HTR-8/SVneo (cell line): ENCODE results near the gene DNAJC4.

ENCODE experiments used
- DNase-seq: peaks from one replicate; pipeline ENCODE4 v3.0.0; 2011; ENCODE audit warnings: low spot score, mixed read lengths; ENCODE audit not compliant: insufficient read length
- FAIRE-seq: peaks from 2 replicates; lab custom pipeline; 2011; peaks lifted over from hg19 to GRCh38; lab: Jason Lieb, UNC

Gene DNAJC4

GRCh38 chr11:64225608-64226506, 4.5 kb upstream of the DNAJC4 start, which contains the start of the genes NUDT22 and TRPT1:
TSS of gene NUDT22 (plus strand) at chr11:64226274. CDS start at chr11:64226653, 379 bp downstream.
TSS of gene TRPT1 (minus strand) at chr11:64226186. CDS start at chr11:64225860, 326 bp downstream.
- FAIRE-seq = no peak
- peak; percentile 81 for DNase-seq

DNA sequence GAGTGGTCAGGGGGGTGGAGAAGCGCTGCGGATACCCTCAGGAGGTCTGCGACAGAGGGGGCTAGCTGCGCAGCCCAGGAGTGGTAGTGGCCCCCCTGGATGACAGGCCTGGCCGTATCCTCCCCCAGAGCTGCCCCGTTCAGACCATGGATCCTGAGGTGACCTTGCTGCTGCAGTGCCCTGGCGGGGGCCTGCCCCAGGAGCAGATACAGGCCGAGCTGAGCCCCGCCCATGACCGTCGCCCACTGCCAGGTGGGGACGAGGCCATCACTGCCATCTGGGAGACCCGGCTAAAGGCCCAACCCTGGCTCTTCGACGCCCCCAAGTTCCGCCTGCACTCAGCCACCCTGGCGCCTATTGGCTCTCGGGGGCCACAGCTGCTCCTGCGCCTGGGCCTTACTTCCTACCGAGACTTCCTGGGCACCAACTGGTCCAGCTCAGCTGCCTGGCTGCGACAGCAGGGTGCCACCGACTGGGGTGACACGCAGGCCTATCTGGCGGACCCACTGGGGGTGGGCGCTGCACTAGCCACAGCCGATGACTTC, 3.8 kb upstream of the DNAJC4 start:
- DNase-seq (no peak), FAIRE-seq (no peak)

- no peak for FAIRE-seq
- DNase-seq = no peak
Measured at GRCh38 chr11:64227405-64227956, 2.9 kb upstream of the DNAJC4 start.

GRCh38 chr11:64229090-64229743, 1.1 kb upstream of the DNAJC4 start:
- no peak for FAIRE-seq
- no peak for DNase-seq

DNA sequence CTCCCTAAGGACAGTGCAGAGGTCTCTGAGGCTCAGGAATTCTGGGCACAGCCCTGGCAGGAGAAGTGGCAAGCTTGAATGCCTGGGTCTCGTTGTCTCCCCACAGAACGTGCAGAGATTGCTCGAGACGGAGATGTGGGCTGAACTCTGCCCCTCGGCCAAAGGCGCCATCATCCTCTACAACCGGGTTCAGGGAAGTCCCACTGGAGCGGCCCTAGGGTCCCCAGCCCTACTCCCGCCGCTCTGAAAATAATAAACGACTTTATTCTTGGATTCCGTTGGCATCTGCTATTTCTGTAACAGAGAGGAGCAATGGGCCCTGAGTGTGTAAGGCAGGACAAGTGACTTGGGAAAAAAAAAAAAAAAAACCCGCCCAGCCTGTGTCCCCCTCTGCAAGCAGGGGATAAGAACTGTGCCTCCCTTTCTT, 591 bp upstream of the DNAJC4 start:
- no peak for DNase-seq
- FAIRE-seq = no peak

DNA sequence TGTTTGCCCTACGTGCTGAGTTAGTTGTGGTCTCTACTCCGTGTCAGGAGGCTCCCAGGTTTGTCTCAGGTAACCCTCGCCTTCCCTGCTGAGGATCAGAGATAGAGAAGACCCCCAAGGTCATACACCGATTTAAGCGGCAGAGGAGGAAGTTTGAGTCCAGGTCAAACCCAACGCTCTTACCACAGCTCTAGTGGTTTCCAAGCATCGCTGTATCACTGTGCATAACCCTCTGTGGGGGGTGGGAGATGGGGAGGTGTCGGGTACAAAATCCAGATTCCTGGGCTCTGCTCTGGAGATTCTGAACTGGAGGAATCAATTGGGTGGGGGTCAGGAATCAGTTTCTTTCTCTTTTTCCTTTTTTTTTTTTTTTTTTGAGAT, 627 bp downstream of the DNAJC4 start:
- FAIRE-seq (no peak), DNase-seq (no peak)

GRCh38 chr11:64231546-64231945, 1.2 kb downstream of the DNAJC4 start:
- no peak for DNase-seq

GRCh38 chr11:64232182-64232966, 2.0 kb downstream of the DNAJC4 start:
- FAIRE-seq = no peak

More at GRCh38 chr11:64231546-64231945, 1.2 kb downstream of the DNAJC4 start:
- FAIRE-seq = no peak

GRCh38 chr11:64232967-64233315, 2.6 kb downstream of the DNAJC4 start:
- FAIRE-seq = no peak
- no peak for DNase-seq

More at GRCh38 chr11:64232182-64232966, 2.0 kb downstream of the DNAJC4 start:
- DNase-seq = no peak

GRCh38 chr11:64233913-64234586, 3.7 kb downstream of the DNAJC4 start, which contains the start of gene VEGFB:
TSS of gene VEGFB (plus strand) at chr11:64234584. CDS start at chr11:64234834, 250 bp downstream.
- peak; percentile 60 for DNase-seq
- no peak for FAIRE-seq

GRCh38 chr11:64234647-64235379, 4.5 kb downstream of the DNAJC4 start:
- DNase-seq = peak; percentile 33

GRCh38 chr11:64235437-64236161, 5.3 kb downstream of the DNAJC4 start:
- FAIRE-seq (no peak), DNase-seq (no peak)

More at GRCh38 chr11:64234647-64235379, 4.5 kb downstream of the DNAJC4 start:
- FAIRE-seq = no peak

DNA sequence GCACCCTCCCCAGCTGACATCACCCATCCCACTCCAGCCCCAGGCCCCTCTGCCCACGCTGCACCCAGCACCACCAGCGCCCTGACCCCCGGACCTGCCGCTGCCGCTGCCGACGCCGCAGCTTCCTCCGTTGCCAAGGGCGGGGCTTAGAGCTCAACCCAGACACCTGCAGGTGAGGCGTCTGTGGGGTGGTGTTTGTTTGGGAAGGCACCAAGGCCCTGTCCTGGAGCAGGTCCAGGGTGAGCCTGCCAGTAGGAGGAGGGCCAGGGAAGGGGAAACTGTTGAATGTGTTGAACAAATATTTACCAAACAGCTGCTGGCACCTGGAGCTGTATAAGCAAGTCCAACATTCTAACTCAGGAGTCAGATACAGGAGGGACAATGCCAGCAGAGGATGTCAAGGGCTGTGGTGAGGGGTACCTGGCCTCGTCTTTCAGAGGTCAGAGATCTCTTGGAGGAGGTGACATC, 7.2 kb downstream of the DNAJC4 start:
- FAIRE-seq = no peak
- DNase-seq = no peak

- DNase-seq (no peak), FAIRE-seq (no peak)
Measured at GRCh38 chr11:64238076-64238475, 7.7 kb downstream of the DNAJC4 start.

DNA sequence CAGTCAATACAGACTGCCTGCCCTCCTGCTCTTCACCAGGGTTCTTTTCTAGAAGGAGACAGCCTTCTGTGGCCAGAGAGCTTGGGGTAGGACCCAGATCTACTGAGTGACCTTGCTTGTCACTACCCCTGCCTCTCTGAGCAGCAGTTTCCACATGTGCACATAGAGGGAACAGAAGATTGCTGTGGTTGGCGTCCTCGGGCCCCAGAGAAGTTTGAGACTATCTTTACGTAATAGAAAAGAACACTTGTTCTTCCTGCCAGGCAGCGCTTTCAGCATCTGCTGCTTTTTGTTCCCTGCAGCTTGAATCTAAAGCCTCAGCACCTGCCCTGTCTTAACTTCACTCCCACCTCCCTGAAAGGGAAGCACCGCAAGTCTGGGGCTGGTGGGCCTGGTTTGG, 8.7 kb downstream of the DNAJC4 start:
- DNase-seq (no peak), FAIRE-seq (no peak)

DNA sequence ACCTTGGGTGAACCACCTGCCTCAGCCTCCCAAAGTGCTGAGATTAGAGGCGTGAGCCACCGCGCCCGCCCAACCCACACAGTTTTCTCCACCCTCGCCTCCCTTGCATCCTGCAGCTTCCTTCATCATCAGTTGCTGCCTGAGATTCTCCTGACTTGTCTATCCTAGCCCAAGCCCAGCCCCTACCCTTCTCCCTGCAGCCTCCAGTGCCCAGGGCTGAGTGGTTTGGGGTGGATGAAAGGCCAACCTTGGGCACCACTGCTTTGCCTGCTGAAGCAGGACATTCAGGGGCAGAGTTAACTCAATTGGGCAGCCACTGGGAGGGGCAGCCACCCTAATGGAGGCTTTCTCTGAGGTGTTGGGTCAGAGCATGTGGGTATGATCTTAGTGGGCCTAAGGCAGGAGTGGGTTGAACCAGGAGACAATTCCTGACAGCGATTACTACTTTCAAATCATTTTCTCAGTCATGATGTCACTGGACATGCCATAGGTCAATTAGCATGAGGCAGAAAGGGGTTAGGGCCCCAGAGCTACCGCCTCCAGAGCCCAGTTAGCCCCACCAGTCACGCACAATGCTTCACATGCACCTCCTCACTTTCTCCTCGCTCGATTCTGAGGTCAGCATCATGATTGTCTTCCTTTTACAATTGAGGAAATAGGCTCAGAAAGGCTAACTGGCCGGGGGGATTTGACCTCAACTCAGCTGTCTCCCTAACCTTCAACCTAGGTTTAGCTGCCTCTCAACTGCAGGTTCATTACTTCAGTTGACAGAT, 9.5 kb downstream of the DNAJC4 start:
- no peak for DNase-seq
- FAIRE-seq = no peak
